Sigmoid colon (tissue), 3 donors: ENCODE data around the gene GNAI1.

Experiments
- POLR2A ChIP-seq, 2 donors: fragments of 450-650 bp; IDR thresholded peaks; one replicate each; pipeline ENCODE4 v1.6.1; 2016; ENCODE audit warnings: antibody characterized with exemption in 2 of 2, mild to moderate bottlenecking in 2 of 2, moderate library complexity in 2 of 2
- TF ChIP-seq, protein P1 (sequence below), 4 experiments: fragments of 450-650 bp in 3 of 4; fragments of 200-600 bp in 1 of 4; IDR thresholded peaks; one replicate each; pipeline ENCODE4 v1.5.1; 2016 to 2019; ENCODE audit warnings: antibody characterized with exemption in 4 of 4, mild to moderate bottlenecking in 3 of 4, moderate library complexity in 2 of 4

DNA sequence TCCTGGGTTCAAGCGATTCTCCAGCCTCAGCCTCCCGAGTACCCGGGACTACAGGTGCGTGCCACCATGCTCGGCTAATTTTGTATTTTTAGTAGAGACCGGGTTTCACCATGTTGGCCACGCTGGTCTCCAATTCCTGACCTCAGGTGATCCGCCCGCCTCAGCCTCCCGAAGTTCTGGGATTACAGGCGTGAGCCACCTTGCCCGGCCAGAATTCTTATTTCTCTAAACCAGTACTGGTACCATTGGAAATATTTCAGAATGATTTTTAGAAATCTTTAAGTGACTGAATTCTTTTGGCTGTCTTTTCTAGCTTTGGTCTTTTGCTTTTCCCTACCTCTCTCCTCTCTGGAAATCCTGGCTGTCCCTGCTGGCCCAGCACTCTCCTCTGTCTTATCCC lies 2.8 kb downstream of the GNAI1 start:
- TF ChIP-seq, protein P1, sequence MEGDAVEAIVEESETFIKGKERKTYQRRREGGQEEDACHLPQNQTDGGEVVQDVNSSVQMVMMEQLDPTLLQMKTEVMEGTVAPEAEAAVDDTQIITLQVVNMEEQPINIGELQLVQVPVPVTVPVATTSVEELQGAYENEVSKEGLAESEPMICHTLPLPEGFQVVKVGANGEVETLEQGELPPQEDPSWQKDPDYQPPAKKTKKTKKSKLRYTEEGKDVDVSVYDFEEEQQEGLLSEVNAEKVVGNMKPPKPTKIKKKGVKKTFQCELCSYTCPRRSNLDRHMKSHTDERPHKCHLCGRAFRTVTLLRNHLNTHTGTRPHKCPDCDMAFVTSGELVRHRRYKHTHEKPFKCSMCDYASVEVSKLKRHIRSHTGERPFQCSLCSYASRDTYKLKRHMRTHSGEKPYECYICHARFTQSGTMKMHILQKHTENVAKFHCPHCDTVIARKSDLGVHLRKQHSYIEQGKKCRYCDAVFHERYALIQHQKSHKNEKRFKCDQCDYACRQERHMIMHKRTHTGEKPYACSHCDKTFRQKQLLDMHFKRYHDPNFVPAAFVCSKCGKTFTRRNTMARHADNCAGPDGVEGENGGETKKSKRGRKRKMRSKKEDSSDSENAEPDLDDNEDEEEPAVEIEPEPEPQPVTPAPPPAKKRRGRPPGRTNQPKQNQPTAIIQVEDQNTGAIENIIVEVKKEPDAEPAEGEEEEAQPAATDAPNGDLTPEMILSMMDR (IDR thresholded peaks at IDR 0.05): no peak
- no peak for TF ChIP-seq POLR2A (IDR thresholded peaks at IDR 0.05)
